Ascending aorta (tissue), 2 donors: Measurements from ENCODE around the gene SDHB. TPM values are rescaled to one million over a fixed set of nuclear protein-coding genes. Genes with fewer than 3 reads are reported as not detected.

Experiments
- DNase-seq, 2 donors: peaks; one replicate each; pipeline ENCODE4 v3.0.0-alpha.2; 2019; ENCODE audit warnings: low spot score in 2 of 2
- H3K27ac ChIP-seq, 2 donors: fragments of 200-600 bp; sonication (generic); one replicate each; pipeline ENCODE4 v1.5.1; 2016 to 2017; ENCODE audit warnings: mild to moderate bottlenecking in 1 of 2
- H3K27me3 ChIP-seq: fragments of 200-600 bp; sonication (generic); one replicate; pipeline ENCODE4 v1.5.1; 2017
- H3K36me3 ChIP-seq, 2 donors: fragments of 200-600 bp; sonication (generic); one replicate each; pipeline ENCODE4 v1.5.1; 2016
- H3K4me1 ChIP-seq, 2 donors: fragments of 200-600 bp; sonication (generic); one replicate each; pipeline ENCODE4 v1.5.1; 2016 to 2017; ENCODE audit warnings: mild to moderate bottlenecking in 1 of 2
- H3K4me3 ChIP-seq, 2 donors: fragments of 200-600 bp; sonication (generic); one replicate each; pipeline ENCODE4 v1.5.1; 2016 to 2017; ENCODE audit warnings: mild to moderate bottlenecking in 1 of 2
- H3K9me3 ChIP-seq, 2 donors: fragments of 200-600 bp; sonication (generic); one replicate each; pipeline ENCODE4 v1.5.1; 2016
- intact Hi-C: fragments of 100-400 bp; cut with DNase I; formaldehyde crosslinking; loops from one replicate; pipeline ENCODE4 v1.15.1; 2023
- total RNA-seq: library from RNA; depleted of rRNA; stranded (reverse); fragments of >200 nt; gene quantifications from one replicate; pipeline ENCODE4 v1.1.0, GENCODE V29; 2016
- TF ChIP-seq, protein P1 (sequence below), 3 experiments: fragments of 200-600 bp in 2 of 3; fragments of 450-650 bp in 1 of 3; sonication (generic) in 2 of 3; IDR thresholded peaks; one replicate each; pipeline ENCODE4 v1.5.1; 2016 to 2019; ENCODE audit warnings: antibody characterized with exemption in 3 of 3, mild to moderate bottlenecking in 1 of 3, moderate library complexity in 1 of 3

The SDHB gene
- total RNA-seq, 1 donor from 2014 or later, result 112 TPM

- Histone ChIP-seq H3K9me3 (no peaks in the 10 kb centered on the region), H3K36me3 (peaks cover 17 to 18% of the 10 kb centered on the region in 2 donors), H3K27me3 (no peaks in the 10 kb centered on the region), H3K4me1 (peaks cover 13 to 25% of the 10 kb centered on the region in 2 donors), H3K27ac (no peak overlapping the region), H3K4me3 (no peak overlapping the region)
- no peak for DNase-seq
- intact Hi-C loops, result no loop called here
- TF ChIP-seq, protein P1, sequence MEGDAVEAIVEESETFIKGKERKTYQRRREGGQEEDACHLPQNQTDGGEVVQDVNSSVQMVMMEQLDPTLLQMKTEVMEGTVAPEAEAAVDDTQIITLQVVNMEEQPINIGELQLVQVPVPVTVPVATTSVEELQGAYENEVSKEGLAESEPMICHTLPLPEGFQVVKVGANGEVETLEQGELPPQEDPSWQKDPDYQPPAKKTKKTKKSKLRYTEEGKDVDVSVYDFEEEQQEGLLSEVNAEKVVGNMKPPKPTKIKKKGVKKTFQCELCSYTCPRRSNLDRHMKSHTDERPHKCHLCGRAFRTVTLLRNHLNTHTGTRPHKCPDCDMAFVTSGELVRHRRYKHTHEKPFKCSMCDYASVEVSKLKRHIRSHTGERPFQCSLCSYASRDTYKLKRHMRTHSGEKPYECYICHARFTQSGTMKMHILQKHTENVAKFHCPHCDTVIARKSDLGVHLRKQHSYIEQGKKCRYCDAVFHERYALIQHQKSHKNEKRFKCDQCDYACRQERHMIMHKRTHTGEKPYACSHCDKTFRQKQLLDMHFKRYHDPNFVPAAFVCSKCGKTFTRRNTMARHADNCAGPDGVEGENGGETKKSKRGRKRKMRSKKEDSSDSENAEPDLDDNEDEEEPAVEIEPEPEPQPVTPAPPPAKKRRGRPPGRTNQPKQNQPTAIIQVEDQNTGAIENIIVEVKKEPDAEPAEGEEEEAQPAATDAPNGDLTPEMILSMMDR (IDR thresholded peaks at IDR 0.05), result no peak
Measured at GRCh38 chr1:16970132-16970910, 83.5 kb downstream of the SDHB start.

- peaks cover 13 to 21% of the 10 kb centered on the region in 2 donors for H3K4me1 ChIP-seq
- H3K27ac ChIP-seq, result no peak overlapping the region
- no peaks in the 10 kb centered on the region for H3K9me3 ChIP-seq
- TF ChIP-seq, protein P1 (IDR thresholded peaks at IDR 0.05), result no peak
- intact Hi-C loops, result no loop called here
- H3K36me3 ChIP-seq, result peaks cover 17 to 18% of the 10 kb centered on the region in 2 donors
- H3K4me3 ChIP-seq, result no peak overlapping the region
- no peaks in the 10 kb centered on the region for H3K27me3 ChIP-seq
- no peak for DNase-seq
Measured at GRCh38 chr1:16969651-16970050, 84.2 kb downstream of the SDHB start.

DNA sequence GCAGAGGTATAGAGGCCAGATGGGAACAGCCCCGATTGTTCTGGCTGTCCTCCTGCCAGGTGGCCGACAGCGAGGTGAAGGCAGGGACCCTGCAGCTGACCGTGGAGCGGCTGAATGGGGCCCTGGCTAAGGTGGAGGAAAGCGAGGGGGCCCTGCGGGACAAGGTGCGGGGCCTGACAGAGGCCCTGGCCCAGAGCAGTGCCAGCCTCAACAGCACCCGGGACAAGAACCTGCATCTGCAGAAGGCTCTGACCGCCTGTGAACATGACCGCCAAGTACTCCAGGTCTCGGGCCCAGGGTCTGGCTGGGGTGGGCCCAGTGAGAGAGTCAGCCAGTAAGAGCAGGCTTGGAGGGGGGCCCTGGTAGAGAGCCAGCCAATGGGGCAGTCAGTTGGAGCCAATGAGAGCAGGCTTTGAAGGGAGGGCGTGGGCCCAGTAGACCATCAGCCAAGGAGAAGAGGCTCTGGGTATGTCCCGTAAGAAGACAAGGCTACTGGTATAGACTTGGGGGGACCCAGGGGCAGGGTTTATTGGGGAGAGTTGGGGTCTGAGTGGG is 84.7 kb downstream of the SDHB start:
- no peak for DNase-seq
- no peaks in the 10 kb centered on the region for H3K27me3 ChIP-seq
- intact Hi-C loops, result no loop called here
- H3K4me1 ChIP-seq, result peaks cover 13 to 21% of the 10 kb centered on the region in 2 donors
- no peaks in the 10 kb centered on the region for H3K9me3 ChIP-seq
- H3K36me3 ChIP-seq, result peaks cover 17 to 18% of the 10 kb centered on the region in 2 donors
- H3K27ac ChIP-seq, result peak overlapping the region in 1 of 2 donors; percentile 35
- H3K4me3 ChIP-seq, result no peak overlapping the region
- TF ChIP-seq, protein P1 (IDR thresholded peaks at IDR 0.05), result no peak

Other genes with a start within 250 kb of the SDHB start
- under 0.01 TPM for gene RNU1-2, start 158.1 kb downstream of the SDHB start, total RNA-seq
- gene CROCC, start 132.1 kb downstream of the SDHB start, total RNA-seq, result 27.0 TPM
- 26.3 TPM for gene MFAP2, start 73.4 kb downstream of the SDHB start, total RNA-seq
- gene ATP13A2, start 42.1 kb downstream of the SDHB start, total RNA-seq, result 39.2 TPM
- 0.21 TPM for gene PADI2, start 65.4 kb upstream of the SDHB start, total RNA-seq
- not detected for gene PADI1, start 151.1 kb upstream of the SDHB start, total RNA-seq
- not detected for gene PADI3, start 195.1 kb upstream of the SDHB start, total RNA-seq